HUES48 (cell line): Measurements from ENCODE around the gene SOX12.
"Not testable (repeated sequence)": the region's sequence is repeated elsewhere in the genome, so short reads cannot be mapped to it uniquely, and the experiment has no call there.

Source experiments
- H3K27ac ChIP-seq: one replicate; pipeline ENCODE4 v1.7.0; 2013; ENCODE audit warnings: low read depth, low read length, inconsistent platforms
- H3K27me3 ChIP-seq: 2 replicates; pipeline ENCODE4 v1.6.1; 2013; ENCODE audit warnings: mild to moderate bottlenecking, low read length; ENCODE audit not compliant: control insufficient read depth, insufficient read depth
- H3K36me3 ChIP-seq: 2 replicates; pipeline ENCODE4 v1.6.1; 2013; ENCODE audit warnings: low read length; ENCODE audit not compliant: control insufficient read depth, insufficient read depth
- H3K4me1 ChIP-seq: 2 replicates; pipeline ENCODE4 v1.6.1; 2013; ENCODE audit warnings: mild to moderate bottlenecking, low read length; ENCODE audit not compliant: control insufficient read depth, insufficient read depth
- H3K4me3 ChIP-seq: 2 replicates; pipeline ENCODE4 v1.5.1; 2013; ENCODE audit warnings: mild to moderate bottlenecking, low read depth, low read length
- H3K9ac ChIP-seq: 2 replicates; pipeline ENCODE4 v1.6.1; 2013; ENCODE audit warnings: mild to moderate bottlenecking, low read depth, low read length, moderate library complexity
- H3K9me3 ChIP-seq: 2 replicates; pipeline ENCODE4 v1.6.1; 2013; ENCODE audit warnings: low read length; ENCODE audit not compliant: control insufficient read depth, insufficient read depth

The SOX12 gene

GRCh38 chr20:366719-367485, 41.5 kb downstream of the SOX12 start:
- Histone ChIP-seq H3K9me3 (no peaks in the 10 kb centered on the region), H3K4me1 (peaks cover 2% of the 10 kb centered on the region), H3K27me3 (no peaks in the 10 kb centered on the region), H3K4me3 (no peak overlapping the region), H3K27ac (no peak overlapping the region), H3K36me3 (no peaks in the 10 kb centered on the region), H3K9ac (no peak overlapping the region)

GRCh38 chr20:367486-367887, 42.1 kb downstream of the SOX12 start:
- no peaks in the 10 kb centered on the region for H3K27me3 ChIP-seq
- no peaks in the 10 kb centered on the region for H3K9me3 ChIP-seq
- no peak overlapping the region for H3K4me3 ChIP-seq
- no peaks in the 10 kb centered on the region for H3K36me3 ChIP-seq
- H3K4me1 ChIP-seq = peaks cover 6% of the 10 kb centered on the region
- H3K9ac ChIP-seq = no peak overlapping the region
- H3K27ac ChIP-seq = no peak overlapping the region

GRCh38 chr20:368915-369314, 43.6 kb downstream of the SOX12 start:
- Histone ChIP-seq H3K9ac (no peak overlapping the region), H3K36me3 (no peaks in the 10 kb centered on the region), H3K27me3 (no peaks in the 10 kb centered on the region), H3K4me3 (no peak overlapping the region), H3K27ac (no peak overlapping the region), H3K9me3 (no peaks in the 10 kb centered on the region), H3K4me1 (peaks cover 6% of the 10 kb centered on the region)

GRCh38 chr20:370151-370600, 44.8 kb downstream of the SOX12 start:
- peaks cover 6% of the 10 kb centered on the region for H3K4me1 ChIP-seq
- no peaks in the 10 kb centered on the region for H3K9me3 ChIP-seq
- no peak overlapping the region for H3K9ac ChIP-seq
- no peak overlapping the region for H3K27ac ChIP-seq
- no peaks in the 10 kb centered on the region for H3K27me3 ChIP-seq
- H3K36me3 ChIP-seq = no peaks in the 10 kb centered on the region
- H3K4me3 ChIP-seq = no peak overlapping the region

GRCh38 chr20:370977-371754, 45.8 kb downstream of the SOX12 start:
- peaks cover 6% of the 10 kb centered on the region for H3K4me1 ChIP-seq
- H3K27ac ChIP-seq = no peak overlapping the region
- no peak overlapping the region for H3K4me3 ChIP-seq
- no peaks in the 10 kb centered on the region for H3K36me3 ChIP-seq
- H3K27me3 ChIP-seq = no peaks in the 10 kb centered on the region
- no peaks in the 10 kb centered on the region for H3K9me3 ChIP-seq
- H3K9ac ChIP-seq = no peak overlapping the region

- Histone ChIP-seq H3K4me1 (peaks cover 6% of the 10 kb centered on the region), H3K27ac (no peak overlapping the region), H3K4me3 (no peak overlapping the region), H3K27me3 (no peaks in the 10 kb centered on the region), H3K9ac (no peak overlapping the region), H3K9me3 (no peaks in the 10 kb centered on the region), H3K36me3 (no peaks in the 10 kb centered on the region)
Measured at GRCh38 chr20:371755-372542, 46.6 kb downstream of the SOX12 start.

GRCh38 chr20:372543-373082, 47.3 kb downstream of the SOX12 start:
- H3K27ac ChIP-seq, H3K27me3 ChIP-seq, H3K36me3 ChIP-seq, H3K4me1 ChIP-seq, H3K9ac ChIP-seq, H3K4me3 ChIP-seq, H3K9me3 ChIP-seq: not testable (repeated sequence)

- no peak overlapping the region for H3K9ac ChIP-seq
- H3K27ac ChIP-seq = no peak overlapping the region
- no peak overlapping the region for H3K4me3 ChIP-seq
- no peaks in the 10 kb centered on the region for H3K27me3 ChIP-seq
- no peaks in the 10 kb centered on the region for H3K9me3 ChIP-seq
- H3K36me3 ChIP-seq = no peaks in the 10 kb centered on the region
- H3K4me1 ChIP-seq = peaks cover 9% of the 10 kb centered on the region
Measured at GRCh38 chr20:373171-373890, 48.0 kb downstream of the SOX12 start.

GRCh38 chr20:375265-375889, 50.0 kb downstream of the SOX12 start:
- Histone ChIP-seq H3K27me3 (no peaks in the 10 kb centered on the region), H3K4me3 (no peak overlapping the region), H3K36me3 (no peaks in the 10 kb centered on the region), H3K27ac (no peak overlapping the region), H3K4me1 (peaks cover 9% of the 10 kb centered on the region), H3K9me3 (no peaks in the 10 kb centered on the region), H3K9ac (no peak overlapping the region)

GRCh38 chr20:376089-376488, 50.7 kb downstream of the SOX12 start:
- Histone ChIP-seq H3K9me3 (no peaks in the 10 kb centered on the region), H3K36me3 (no peaks in the 10 kb centered on the region), H3K9ac (no peak overlapping the region), H3K4me3 (no peak overlapping the region), H3K27me3 (peaks cover under 1% of the 10 kb centered on the region; the same call in 1 of the 2 replicates), H3K4me1 (peaks cover 9% of the 10 kb centered on the region), H3K27ac (no peak overlapping the region)
